ENCODE data around the gene CACNA2D3.

GRCh38 chr3:54273791-54274190 is 151.4 kb downstream of the CACNA2D3 start:
- TF ChIP-seq CTCF (optimal IDR thresholded peaks at IDR 0.05 in 1 of 3, IDR thresholded peaks at IDR 0.05 in 1 of 3, conservative IDR thresholded peaks at IDR 0.05 in 1 of 3; ENCODE audit: extremely low read depth in 1 of 3, insufficient read depth in 2 of 3, low read length in 3 of 3) (no peak), EZH2 (IDR thresholded peaks at IDR 0.05; ENCODE audit: low read length) (no peak)
